ENCODE results near the gene STAG2.
"Not testable (repeated sequence)": the region's sequence is repeated elsewhere in the genome, so short reads cannot be mapped to it uniquely, and the experiment has no call there.

The STAG2 gene

DNA sequence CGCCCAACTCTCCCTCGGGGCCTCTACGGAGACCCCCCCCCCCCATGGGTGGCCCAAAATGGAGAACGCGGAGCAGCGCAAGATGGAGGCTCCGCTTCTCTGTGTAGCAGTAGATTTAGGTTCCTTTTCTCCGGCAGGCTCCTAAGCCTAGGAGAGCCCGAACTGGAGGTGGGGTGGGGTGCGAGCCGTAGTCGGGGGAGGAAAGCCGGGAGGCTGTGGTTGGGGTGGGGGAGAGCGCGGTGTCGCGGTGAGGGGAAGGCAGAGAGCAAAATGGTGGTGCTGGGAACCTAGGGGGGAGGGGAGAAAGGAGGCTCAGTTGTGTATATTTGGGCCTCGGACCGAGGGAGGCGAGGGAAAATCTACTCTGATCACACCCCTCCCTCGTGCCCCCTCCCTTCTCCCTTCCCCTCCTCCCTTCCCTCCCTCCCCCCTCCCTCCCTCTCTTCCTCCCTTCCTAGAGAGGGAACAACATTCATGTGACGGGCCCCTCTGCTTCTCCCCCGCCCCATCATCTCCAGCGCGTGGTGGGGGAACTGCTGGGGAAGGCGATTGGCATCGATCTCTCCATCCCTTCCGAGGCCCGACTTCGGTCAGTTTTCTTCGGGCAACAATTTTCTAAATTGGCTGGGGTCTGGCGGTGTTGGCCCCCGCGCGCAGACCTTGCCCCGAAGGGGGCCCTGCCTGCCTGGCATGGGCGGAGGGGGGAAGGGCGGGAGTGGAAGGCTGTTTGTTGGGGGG, at the start of gene STAG2:
TSS of gene STAG2 (plus strand) at position 439 of the 738 bp plus-strand sequence. CDS start 60,922 bp downstream, outside the sequence.
- DNase-seq, result peak; percentile 76

DNA sequence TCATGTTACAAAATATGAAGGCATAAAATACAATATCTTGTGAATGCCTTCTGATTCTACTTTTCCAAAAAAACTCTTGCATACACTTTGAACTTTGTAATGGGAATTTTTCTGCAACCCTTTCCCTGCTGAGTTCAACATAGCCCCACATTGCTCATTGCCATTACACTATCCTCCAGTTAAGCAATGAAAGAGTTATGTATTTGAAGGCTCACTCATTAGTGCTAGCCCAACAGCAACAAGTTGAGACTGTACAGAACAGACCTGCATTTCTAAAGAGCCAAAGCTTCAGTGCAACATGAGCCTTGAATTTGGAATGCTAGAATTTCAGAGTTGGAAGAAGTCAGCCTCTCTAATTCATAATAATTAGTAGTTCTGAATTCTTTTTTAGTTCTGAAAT, 44.4 kb upstream of the STAG2 start:
- DNase-seq, result no peak

DNA sequence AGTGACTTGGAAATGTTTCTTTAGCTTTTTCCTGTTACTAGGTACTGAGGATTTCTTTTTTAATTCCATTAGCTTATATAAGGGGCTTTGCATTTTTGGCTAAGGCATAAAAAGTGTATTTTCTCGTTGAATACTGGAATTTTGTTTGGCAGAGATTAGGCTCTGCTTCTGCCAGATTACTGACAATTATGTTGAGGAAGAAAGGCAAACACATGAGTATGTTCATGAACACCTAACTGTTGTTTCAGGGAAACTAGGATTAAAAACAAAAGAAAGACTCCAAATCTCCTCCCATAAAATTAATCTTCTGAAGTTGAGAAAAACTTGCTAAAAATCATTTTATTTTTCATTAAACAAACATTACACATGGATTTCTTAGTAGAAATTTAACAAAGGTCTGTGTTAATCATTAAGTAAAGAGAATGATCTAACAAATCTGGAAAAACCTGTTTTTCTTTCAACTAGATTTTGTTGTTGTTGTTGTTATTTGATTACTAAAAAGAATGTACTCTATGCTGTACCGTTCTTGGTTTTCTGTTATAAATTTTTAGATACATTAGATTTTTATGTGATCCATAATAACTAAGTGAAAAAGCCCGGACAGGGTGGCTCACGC, 43.3 kb upstream of the STAG2 start:
- no peak for DNase-seq

DNA sequence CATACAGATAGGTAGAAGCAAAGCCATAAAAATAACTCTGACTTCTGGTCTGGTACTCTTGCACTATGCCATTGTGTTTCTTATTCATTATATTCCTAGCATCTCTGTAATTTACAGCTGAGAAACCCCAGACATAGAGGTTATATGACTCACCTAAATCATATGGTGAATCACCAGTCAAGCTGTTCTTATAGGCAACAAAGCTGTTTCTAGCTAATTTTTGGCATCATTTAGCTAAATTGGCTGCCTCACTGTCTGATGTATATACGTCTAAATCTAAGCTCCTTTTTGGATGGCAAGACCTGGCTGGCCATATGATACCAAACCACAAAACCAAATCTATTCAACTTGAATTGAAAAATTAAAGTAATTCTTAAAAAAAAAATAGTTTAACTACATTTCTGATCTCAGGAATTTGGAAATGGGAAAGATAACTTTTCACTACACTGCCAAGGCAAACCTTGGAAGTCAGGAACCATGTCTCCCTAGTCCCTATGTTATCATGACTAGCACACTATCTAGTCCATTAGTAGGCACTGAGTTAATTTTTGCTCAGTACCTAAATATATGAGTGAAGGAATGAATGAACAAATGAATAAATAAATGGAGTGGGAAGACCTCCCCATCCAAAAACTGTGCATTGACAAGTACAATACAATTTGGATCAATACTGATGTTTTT, 41.3 kb upstream of the STAG2 start:
- DNase-seq, result no peak

DNA sequence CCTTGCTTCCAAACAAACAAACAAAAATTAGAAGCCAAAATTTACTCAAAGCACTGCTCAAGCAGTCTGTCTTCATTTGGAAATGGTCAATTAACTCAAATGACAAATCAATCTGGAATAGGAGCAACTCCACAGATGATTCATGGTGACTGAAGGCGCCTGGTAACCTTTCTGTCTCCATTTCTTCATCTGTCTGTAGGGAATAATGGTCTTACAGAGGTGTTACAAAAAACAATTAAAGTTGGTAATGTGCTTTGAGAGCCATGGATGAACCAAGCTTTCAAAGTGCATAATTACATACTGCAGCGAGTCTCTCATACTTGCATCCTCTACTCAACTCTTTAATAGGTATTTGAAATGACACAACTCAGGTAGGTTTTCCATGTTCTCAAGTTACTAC, 38.3 kb upstream of the STAG2 start:
- DNase-seq, result no peak

DNA sequence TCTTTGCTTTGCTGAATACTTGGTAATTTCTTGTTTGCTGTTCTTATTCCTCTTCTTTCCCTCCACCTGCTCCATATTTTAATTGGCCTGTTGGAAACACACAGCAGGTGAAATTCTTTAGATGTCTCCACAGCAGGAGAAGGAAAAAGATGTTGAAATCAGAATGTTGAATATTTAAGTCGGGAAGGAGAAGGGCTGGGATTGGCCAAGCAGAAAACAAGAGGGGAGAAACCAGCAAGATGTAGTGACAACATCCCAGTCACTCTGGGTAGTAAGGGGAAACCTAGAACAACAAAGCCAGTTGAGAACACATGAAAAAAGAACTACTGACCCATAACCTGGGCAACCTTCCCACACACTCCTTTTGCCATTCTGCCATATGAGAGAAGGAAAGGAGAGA, 37.3 kb upstream of the STAG2 start:
- no peak for DNase-seq

DNA sequence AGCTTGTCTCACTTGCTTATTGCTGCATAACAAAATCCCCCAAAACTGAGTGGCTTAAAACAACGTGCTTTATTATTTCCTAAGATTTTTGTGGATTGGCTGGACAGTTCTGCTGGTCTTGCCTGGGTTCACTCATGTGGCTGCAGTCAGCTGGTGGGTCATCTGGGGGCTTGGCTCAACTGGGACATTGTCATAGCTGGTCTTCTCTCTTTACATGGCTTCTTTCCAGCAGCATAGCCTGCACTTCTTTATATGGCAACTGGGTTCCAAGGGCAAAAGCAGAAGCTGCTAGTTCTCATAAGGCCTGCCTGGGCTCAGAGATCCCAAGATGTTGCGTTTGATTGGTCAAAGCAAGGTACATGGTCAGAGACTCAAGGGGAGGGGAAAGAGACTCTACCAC, 33.7 kb upstream of the STAG2 start:
- DNase-seq, result no peak

DNA sequence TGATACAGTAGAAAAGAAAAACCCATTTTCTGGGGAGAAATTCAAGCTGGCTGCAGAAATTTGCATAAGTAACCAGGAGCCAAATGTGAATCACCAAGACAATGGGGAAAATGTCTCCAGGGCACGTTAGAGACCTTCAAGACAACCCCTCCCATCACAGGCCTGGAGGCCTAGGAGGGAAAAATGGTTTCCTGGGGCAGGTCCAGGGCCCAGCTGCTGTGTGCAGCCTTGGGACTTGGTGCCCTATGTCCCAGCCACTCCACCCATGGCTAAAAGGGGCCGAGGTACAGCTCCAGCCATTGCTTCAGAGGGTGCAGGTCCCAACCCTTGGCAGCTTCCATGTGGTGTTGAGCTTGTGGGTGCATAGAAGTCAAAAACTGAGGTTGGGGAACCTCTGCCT, 29.5 kb upstream of the STAG2 start:
- DNase-seq, result not testable (repeated sequence)

DNA sequence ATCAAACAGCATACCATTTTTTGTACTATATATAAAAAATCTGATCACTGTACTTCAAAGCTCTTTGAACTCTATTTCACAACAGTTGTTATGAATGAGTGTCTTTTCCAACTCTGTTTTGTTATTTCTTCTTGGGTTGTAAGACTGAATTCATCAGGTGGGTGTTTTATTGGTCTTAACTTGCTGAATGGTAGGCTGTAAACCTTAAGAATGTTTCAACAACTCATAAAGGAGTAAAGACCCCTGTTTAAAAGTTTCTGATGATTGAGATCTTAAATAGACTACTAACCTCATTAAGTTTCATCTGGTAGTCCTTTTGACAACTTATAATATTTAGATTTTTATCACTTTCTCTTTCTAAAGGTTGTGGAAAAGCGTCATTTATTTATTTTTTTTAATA, 18.4 kb upstream of the STAG2 start:
- no peak for DNase-seq

DNA sequence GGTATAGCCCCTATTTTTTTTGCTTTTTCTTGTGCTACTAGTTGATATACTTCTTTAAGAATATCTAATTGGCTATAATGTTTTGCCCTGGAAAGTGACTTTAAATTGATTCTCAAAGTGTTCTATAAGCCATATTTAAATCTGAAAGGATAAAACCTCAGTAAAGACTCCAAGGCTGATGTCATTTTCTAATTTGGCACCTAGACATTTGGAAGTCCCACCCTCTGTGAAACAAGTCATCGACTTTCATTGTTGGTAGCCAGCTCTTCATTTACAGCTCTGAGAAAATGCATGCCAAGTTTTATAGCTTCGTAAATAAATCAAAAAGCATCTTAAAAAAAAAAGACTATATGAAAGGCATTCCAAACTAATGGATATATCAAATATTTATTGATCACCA, 18.0 kb upstream of the STAG2 start:
- DNase-seq, result no peak

DNA sequence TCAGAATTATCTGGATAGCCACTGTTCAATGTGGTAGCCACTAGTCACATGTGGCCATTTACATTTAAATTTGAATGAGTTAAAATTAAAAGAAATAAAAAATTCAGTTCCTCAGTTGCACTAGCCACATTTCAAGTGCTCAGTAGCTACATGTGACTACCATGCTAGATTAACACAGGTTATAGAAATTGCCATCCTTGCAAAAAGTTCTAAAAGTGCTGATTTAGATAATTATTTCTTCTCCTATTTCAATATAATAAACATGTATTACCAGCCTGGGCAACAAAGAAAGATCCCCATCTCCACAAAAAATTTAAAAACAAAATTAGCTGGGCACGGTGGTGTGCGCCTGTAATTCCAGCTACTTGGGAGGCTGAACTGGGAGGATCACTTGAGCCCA, 11.7 kb upstream of the STAG2 start:
- no peak for DNase-seq

DNA sequence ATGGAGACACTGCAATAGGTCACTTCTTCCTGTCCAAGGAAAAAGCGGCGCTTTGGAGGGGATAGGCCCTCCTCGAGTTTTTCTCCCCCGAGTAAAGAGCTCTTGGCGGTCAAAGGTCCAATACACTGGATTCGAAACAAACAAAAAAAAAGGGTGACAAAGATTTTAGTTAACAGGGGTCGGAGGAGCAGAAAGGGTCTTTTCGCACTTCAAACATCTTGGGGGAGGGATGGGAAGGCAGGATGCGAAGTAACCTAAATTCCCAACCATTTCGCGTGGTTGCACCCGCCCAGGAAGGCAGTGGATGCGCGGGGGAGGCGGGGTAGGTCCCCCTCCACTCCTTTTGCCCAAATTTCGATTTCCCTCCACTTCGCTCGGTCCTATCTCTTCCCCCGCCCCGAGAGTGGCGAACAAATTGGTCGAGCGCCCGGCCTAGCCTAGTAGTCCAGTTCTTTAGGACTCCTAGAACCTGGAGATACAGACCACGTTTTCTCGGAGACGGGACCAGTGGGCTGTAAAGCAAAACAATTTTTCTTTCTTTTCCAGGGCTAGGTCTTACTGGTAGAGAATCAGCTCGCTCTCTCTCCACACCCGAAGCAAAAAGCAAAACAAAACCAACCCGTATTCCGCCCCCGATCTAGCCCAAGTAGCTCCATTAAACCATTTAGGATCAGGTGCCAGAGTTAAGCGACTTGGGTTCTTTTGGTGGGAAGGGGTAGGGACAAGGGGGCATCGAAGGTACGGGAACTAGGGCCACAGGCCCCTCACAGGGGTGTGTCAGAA, 2.0 kb upstream of the STAG2 start:
- DNase-seq, result peak; percentile 6

DNA sequence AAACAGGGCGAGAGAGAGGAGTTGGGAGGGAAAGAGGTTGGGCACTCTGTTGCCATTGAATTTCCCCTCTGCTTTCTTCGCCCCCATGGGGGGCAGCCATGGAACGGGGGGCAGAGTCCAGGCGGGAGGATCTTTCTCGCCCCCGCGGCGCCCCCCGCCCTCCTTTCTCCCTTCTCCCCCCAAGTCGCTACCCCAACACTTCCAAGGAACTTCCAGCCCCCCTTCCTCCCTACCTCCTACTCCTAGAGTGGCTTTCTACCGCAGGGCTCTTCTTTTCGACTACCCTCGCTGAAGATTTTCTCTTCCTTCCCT, 594 bp upstream of the STAG2 start:
- DNase-seq, result no peak

DNA sequence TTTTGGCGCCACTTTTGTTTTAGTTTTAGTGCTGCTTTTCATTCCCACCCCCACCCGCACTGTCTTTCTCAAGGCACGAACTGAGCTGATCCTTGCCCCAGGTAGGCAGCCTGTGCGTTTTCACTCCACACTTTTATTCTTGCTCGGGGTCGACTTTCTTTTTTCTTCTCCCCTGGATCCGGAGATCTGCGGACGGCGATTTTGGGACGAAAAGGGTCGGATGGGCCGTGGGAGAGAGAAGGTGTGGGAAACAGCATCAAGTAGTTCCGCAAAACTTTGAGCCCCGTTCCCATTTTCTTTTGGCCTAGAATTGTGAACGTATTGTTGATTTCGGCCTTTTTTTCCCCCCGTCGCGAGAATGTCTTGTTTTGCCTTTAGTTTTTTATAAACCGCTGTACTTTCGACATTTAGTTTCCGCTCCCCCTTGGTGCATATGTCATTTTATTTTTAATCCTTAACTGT, 531 bp downstream of the STAG2 start:
- DNase-seq, result no peak

DNA sequence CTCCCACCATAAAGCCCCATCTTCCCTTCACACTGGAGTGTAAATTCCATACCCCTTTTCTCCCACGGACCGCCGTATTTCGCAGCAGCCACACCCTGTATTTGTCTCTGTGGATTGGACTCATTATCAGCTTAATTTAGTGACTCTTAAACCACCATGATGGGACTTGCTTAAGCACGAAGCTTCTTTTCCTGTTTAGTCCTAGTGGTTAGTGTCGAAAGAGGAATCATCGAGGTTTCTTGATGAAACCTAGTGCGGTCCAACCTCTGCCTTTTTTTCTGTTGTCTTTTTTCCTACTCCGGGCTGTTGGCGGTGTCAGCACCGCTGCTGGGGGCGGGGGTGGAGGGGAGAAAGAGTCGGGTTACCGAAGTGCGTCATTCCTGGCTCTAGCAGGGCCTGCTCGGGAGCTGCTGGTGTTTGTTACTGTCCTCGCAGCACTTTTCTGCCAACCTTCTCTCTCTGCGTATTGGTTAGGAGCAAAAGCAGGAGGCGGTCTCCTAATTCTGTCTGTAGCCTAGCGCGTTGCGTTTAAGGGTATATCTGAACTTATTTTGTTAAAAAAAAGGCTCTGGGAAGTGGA, 1.4 kb downstream of the STAG2 start:
- DNase-seq, result peak; percentile 74

DNA sequence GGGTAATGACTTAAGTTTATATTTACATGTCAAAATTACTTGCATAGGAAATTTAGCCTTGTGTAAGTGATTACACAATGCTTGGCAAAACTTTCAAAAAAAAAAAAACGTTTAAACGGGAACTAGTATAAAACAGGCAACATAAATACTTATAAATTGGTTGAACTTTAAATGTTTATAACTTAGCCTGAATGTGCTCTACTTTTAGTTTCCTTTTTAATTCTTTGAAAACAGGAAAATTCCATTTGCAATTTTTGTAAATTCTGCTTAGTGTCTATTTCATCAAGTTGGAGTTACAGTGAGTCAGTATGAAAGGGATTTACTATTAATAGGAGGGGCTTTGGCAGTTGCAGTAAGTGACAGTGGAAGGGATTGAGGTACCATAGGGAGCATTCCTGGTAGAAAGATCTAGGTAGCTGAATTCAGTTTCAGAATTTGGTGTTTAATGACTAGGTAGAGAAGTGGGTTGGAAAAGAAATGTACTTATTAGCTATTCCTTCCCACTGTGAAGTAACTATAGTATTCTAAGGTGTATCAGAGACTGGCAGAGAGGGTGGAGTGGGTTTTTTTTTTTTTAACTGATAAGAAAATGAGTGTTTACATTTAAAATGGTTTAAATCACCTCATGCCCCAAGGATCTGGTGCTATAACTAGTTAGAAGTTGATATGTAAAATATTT, 2.8 kb downstream of the STAG2 start:
- no peak for DNase-seq

DNA sequence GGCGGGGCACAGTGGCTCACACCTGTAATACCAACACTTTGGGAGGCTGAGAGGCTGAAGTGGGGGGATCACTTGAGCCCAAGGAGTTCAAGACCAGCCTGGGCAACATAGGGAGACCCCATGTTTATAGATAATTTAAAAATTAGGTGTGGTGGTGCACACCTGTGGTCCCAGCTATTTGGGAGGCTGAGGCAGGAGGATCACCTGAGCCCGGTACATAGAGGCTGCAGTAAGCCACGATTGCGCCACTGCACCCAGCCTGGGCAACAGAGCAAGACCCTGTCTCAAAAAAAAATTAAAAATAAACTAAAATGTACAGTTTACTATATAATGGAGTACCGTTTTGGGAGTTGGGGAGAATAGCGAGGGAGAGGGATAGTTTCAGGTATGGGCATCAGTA, 4.2 kb downstream of the STAG2 start:
- no peak for DNase-seq

DNA sequence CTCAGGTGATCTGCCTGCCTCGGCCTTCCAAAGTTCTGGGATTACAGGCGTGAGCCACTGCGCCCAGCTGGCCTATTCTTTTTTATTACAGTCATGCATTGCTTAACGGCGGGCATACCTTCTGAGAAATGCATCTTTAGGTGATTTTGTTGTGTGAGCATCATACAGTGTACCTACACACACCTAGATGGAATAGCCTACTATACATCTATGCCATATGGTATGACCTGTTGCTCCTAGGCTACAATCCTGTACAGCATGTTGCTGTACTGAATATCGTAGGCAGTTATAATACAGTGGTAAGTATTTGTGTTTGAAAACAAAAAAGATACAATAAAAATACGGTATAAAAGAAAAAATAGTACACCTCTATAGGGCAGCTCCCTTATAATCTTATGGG, 6.0 kb downstream of the STAG2 start:
- DNase-seq, result no peak

DNA sequence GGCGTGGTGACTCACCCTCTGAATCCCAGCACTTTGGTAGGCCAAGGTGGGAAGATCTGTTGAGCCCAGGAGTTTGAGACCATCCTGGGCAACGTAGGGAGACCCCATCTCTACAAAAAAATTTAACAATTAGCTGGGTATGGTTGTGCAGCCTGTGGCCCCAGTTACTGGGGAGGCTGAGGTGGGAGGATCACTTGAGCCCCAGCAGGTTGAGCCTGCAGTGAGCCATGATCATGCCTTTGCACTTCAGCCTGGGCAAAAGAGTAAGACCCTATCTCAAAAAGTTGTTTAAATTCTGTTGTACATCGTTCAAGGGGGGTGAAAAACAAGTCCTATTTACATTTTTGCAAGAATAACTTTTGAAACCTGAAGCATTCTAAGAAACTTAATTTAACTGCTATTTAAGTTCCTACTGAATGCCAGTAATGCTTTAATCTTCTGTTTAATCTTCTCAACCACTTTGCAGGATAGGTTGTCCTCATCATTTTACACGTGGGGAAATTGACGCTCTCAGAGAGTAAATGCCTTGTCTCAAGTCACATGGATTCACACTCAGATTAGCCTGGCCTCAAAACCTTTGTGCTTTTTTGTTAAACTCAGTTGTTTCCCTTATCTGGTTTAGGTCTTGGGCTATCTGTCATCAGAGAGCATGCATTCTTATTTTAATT, 7.0 kb downstream of the STAG2 start:
- no peak for DNase-seq

DNA sequence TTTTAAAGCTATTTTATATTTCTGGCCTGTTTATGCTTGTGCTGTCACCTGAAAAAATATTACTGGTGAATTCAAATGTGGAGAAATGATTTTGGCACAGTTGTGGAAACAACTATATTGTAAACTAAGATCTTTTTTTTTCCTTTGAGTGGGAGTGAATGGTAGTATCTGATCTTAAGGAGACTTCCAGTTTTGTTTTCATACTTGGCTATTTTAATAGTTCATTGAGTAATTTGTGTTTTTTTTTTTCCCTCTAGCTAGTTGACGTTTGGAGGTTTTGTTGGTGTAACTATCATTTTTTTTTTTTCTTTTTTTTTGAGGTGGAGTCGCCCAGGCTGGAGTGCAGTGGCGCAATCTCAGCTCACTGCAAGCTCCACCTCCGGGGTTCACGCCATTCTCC, 10.5 kb downstream of the STAG2 start:
- no peak for DNase-seq

DNA sequence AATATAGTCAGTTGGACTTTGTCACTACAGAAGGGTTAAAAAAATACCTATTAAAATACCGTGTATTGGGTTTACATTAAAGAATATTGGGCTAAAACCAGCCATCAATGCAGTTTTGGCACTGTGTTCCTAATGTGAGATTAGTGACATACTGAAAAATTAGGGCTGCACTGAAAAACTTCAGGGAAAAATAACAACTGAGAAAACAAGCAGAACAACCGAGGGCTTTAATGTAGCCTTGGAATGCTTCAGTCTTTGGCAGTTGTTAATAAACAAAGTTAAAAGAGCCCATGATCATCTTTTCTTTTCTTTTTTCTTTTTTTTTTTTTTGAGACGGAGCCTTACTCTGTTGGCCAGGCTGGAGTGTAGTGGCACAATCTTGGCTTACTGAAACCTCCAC, 12.4 kb downstream of the STAG2 start:
- DNase-seq, result no peak

DNA sequence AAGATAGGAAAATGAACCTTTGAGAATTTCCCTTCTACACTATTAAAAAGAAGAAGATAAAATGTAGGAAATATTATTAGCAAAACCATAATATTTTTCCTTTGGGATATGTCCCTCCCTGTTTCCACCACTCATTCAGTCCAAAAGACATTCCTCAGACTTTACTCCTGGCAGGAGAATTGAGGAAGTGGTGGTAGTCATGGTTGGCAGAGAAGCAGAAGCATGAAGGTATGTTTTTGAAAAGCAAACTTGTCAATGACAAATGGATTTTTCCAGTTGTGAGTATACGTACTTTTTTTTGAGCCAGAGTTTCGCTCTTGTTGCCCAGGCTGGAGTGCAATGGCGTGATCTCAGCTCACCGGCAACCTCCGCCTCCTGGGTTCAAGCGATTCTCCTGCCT, 13.7 kb downstream of the STAG2 start:
- no peak for DNase-seq

Measured in COR-L47 (cell line).